Posterior vena cava (tissue), 2 donors: Measurements from ENCODE around the gene FAM83E. TPM values are rescaled to one million over a fixed set of nuclear protein-coding genes. Genes with fewer than 3 reads are reported as not detected.
"Not testable (repeated sequence)": the region's sequence is repeated elsewhere in the genome, so short reads cannot be mapped to it uniquely, and the experiment has no call there.

Experiments used
- DNase-seq: peaks from one replicate; pipeline ENCODE4 v3.0.0-alpha.2; 2020; ENCODE audit warnings: low spot score
- intact Hi-C, 2 donors: fragments of 100-400 bp; cut with DNase I; formaldehyde crosslinking; loops; one replicate each; pipeline versions ENCODE4 v1.14.1 to v1.14.2; 2022 to 2023
- total RNA-seq, 2 donors: library from RNA; stranded (reverse); fragmentation: NEBNext Ultra II Directional; extraction: Animal tissue kit (Norgen Biotek cat#: 25700); gene quantifications; one replicate each; pipeline ENCODE4 v1.2.1, GENCODE V29; 2021
- donor health status: DM: yes; HTN: yes; CAD: no.
- donor health status: DM: yes; HTN: yes; CAD: no.

FAM83E gene
- total RNA-seq, 2 donors from 2014 or later, result not detected

- DNase-seq, result no peak
- intact Hi-C loops, result no loop called here
Observed at GRCh38 chr19:48598996-48599700, 15.7 kb downstream of the FAM83E start.

- intact Hi-C loops, result no loop called here
Observed at GRCh38 chr19:48596679-48597465, 18.0 kb downstream of the FAM83E start.

GRCh38 chr19:48596237-48596636 lies 18.6 kb downstream of the FAM83E start:
- intact Hi-C loops, result no loop called here
- no peak for DNase-seq

More at GRCh38 chr19:48596679-48597465, 18.0 kb downstream of the FAM83E start:
- no peak for DNase-seq

- intact Hi-C loops, result no loop called here
- DNase-seq, result no peak
Observed at GRCh38 chr19:48595833-48596232, 19.0 kb downstream of the FAM83E start.

- intact Hi-C loops, result no loop called here
- no peak for DNase-seq
Observed at GRCh38 chr19:48595171-48595570, 19.7 kb downstream of the FAM83E start.

GRCh38 chr19:48591021-48591420 lies 23.9 kb downstream of the FAM83E start:
- intact Hi-C loops, result loop anchor here in 1 of 2 donors (2.0 kb wide), 1 partner anchor 24 kb away; no protein-coding TSS in a partner anchor
- no peak for DNase-seq

GRCh38 chr19:48588670-48589401 lies 26.0 kb downstream of the FAM83E start:
- peak; percentile 98 for DNase-seq
- intact Hi-C loops, result loop anchor here (5.0 to 10.0 kb wide), 3 partner anchors 94 to 274 kb away; no protein-coding TSS in a partner anchor

GRCh38 chr19:48587387-48587786 lies 27.5 kb downstream of the FAM83E start:
- intact Hi-C loops, result loop anchor here (5.0 to 10.0 kb wide), 3 partner anchors 93 to 273 kb away; no protein-coding TSS in a partner anchor
- DNase-seq, result no peak

GRCh38 chr19:48582168-48582567 lies 32.7 kb downstream of the FAM83E start:
- no peak for DNase-seq
- intact Hi-C loops, result loop anchor here (5.0 to 10.0 kb wide), 3 partner anchors 80 to 267 kb away; no protein-coding TSS in a partner anchor

- intact Hi-C loops, result no loop called here
- DNase-seq, result no peak
Observed at GRCh38 chr19:48578891-48579290, 36.0 kb downstream of the FAM83E start.

GRCh38 chr19:48577908-48578307 lies 37.0 kb downstream of the FAM83E start:
- intact Hi-C loops, DNase-seq: not testable (repeated sequence)

- no peak for DNase-seq
- intact Hi-C loops, result no loop called here
Observed at GRCh38 chr19:48575931-48576622, 38.8 kb downstream of the FAM83E start.

GRCh38 chr19:48573163-48573505 lies 41.7 kb downstream of the FAM83E start:
- no peak for DNase-seq
- intact Hi-C loops, result no loop called here

- intact Hi-C loops, result no loop called here
- DNase-seq, result no peak
Observed at GRCh38 chr19:48571378-48572162, 43.3 kb downstream of the FAM83E start.

- intact Hi-C loops, result no loop called here
- DNase-seq, result no peak
Observed at GRCh38 chr19:48569814-48570213, 45.1 kb downstream of the FAM83E start.

- DNase-seq, result peak; percentile 96
- intact Hi-C loops, result no loop called here
Observed at GRCh38 chr19:48568345-48568886, 46.5 kb downstream of the FAM83E start.

GRCh38 chr19:48565090-48565489 lies 49.8 kb downstream of the FAM83E start:
- no peak for DNase-seq
- intact Hi-C loops, result no loop called here
